Common myeloid progenitor, CD34-positive (primary cell): Measurements from ENCODE around the gene CYB5RL. TPM values are rescaled to one million over a fixed set of nuclear protein-coding genes. Genes with fewer than 3 reads are reported as not detected.

Experiments
- CTCF ChIA-PET: fragments of 350-600 bp; sonication (Branson Sonifier 250); formaldehyde crosslinking; loops from one replicate; lab custom pipeline; 2021; ENCODE audit warnings: antibody characterized with exemption; lab: Charles Lee
- POLR2A ChIA-PET: fragments of 350-600 bp; sonication (Branson Sonifier 250); formaldehyde crosslinking; loops from one replicate; lab custom pipeline; 2021; ENCODE audit warnings: antibody characterized with exemption; lab: Charles Lee
- DNase-seq, 3 donors: peaks; one replicate each; pipeline versions ENCODE4 v3.0.0 to v3.0.0-alpha.2; 2013
- H3K27ac ChIP-seq, 2 experiments: 1 replicate in 1 of 2; 2 replicates in 1 of 2; pipeline ENCODE4 v1.7.0; 2013; ENCODE audit warnings: inconsistent platforms in 2 of 2, low read length in 2 of 2, mild to moderate bottlenecking in 2 of 2, low read depth in 1 of 2, moderate library complexity in 1 of 2; ENCODE audit not compliant: severe bottlenecking in 2 of 2, insufficient read depth in 1 of 2, poor library complexity in 1 of 2
- H3K27me3 ChIP-seq, 5 experiments: replicated peaks in 2 of 5; 1 replicate in 3 of 5; 2 replicates in 2 of 5; pipeline versions ENCODE4 v1.6.1 to v1.7.0; 2013; ENCODE audit warnings: low read length in 4 of 5, mild to moderate bottlenecking in 2 of 5, moderate library complexity in 2 of 5, inconsistent platforms in 1 of 5; ENCODE audit not compliant: insufficient read depth in 5 of 5, control insufficient read depth in 4 of 5
- H3K36me3 ChIP-seq, 4 experiments: 1 replicate in 2 of 4; 2 replicates in 2 of 4; pipeline versions ENCODE4 v1.6.1 to v1.7.0; 2013; ENCODE audit warnings: low read length in 3 of 4, control low read depth in 1 of 4, mild to moderate bottlenecking in 1 of 4; ENCODE audit not compliant: control insufficient read depth in 4 of 4, insufficient read depth in 4 of 4
- H3K4me1 ChIP-seq, 4 experiments: 1 replicate in 3 of 4; 2 replicates in 1 of 4; pipeline versions ENCODE4 v1.6.1 to v1.7.1; 2013; ENCODE audit warnings: low read length in 3 of 4, mild to moderate bottlenecking in 3 of 4, control low read depth in 1 of 4, inconsistent platforms in 1 of 4, moderate library complexity in 1 of 4; ENCODE audit not compliant: control insufficient read depth in 4 of 4, insufficient read depth in 4 of 4; ENCODE audit errors: control extremely low read depth in 1 of 4
- H3K4me3 ChIP-seq, 7 experiments: 1 replicate in 4 of 7; 2 replicates in 3 of 7; pipeline versions ENCODE4 v1.5.1 to v1.7.0; 2013; ENCODE audit warnings: mild to moderate bottlenecking in 7 of 7, low read length in 6 of 7, moderate library complexity in 6 of 7, inconsistent platforms in 2 of 7, low read depth in 2 of 7, control low read depth in 1 of 7; ENCODE audit not compliant: insufficient read depth in 4 of 7, control insufficient read depth in 1 of 7; ENCODE audit errors: extremely low read depth in 1 of 7
- H3K9me3 ChIP-seq, 5 experiments: 1 replicate in 4 of 5; 2 replicates in 1 of 5; pipeline versions ENCODE4 v1.6.1 to v1.7.1; 2013; ENCODE audit warnings: low read length in 4 of 5, mild to moderate bottlenecking in 2 of 5, inconsistent platforms in 1 of 5, low read depth in 1 of 5, moderate library complexity in 1 of 5; ENCODE audit not compliant: control insufficient read depth in 4 of 5, insufficient read depth in 2 of 5; ENCODE audit errors: control extremely low read depth in 1 of 5
- WGBS: methylation state at CpG from one replicate; pipeline ENCODE4 v1.1.5; 2013; ENCODE audit not compliant: insufficient coverage; 5-methylcytosine and 5-hydroxymethylcytosine counted together
- polyA plus RNA-seq: library from polyadenylated mRNA; unstranded; fragments of 120-200 nt; gene quantifications from one replicate; pipeline ENCODE4 v1.2.1, GENCODE V29; 2013

CYB5RL gene, protein sequence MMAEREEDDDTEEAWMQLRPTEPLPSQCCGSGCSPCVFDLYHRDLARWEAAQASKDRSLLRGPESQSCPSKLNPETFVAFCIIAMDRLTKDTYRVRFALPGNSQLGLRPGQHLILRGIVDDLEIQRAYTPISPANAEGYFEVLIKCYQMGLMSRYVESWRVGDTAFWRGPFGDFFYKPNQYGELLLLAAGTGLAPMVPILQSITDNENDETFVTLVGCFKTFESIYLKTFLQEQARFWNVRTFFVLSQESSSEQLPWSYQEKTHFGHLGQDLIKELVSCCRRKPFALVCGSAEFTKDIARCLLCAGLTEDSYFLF
- polyA plus RNA-seq, result 6.5 TPM

DNA sequence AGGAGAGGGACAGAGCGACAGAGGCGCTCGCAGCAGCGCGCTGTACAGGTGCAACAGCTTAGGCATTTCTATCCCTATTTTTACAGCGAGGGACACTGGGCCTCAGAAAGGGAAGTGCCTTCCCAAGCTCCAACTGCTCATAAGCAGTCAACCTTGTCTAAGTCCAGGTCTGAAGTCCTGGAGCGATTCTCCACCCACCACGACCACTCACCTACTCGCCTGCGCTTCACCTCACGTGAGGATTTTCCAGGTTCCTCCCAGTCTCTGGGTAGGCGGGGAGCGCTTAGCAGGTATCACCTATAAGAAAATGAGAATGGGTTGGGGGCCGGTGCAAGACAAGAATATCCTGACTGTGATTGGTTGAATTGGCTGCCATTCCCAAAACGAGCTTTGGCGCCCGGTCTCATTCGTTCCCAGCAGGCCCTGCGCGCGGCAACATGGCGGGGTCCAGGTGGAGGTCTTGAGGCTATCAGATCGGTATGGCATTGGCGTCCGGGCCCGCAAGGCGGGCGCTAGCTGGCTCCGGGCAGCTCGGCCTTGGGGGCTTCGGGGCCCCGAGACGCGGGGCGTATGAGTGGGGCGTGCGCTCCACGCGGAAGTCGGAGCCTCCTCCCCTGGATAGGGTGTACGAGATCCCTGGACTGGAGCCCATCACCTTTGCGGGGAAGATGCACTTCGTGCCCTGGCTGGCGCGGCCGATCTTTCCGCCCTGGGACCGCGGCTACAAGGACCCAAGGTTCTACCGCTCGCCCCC lies at the start of gene CYB5RL, which contains the start of gene MRPL37:
CYB5RL (minus strand) TSS at position 266 of the 754 bp plus-strand sequence. CDS start 4,414 bp downstream, outside the sequence.
MRPL37 (plus strand) TSS at position 403 of the 754 bp plus-strand sequence; CDS start at position 480, 77 bp downstream.
- Histone ChIP-seq H3K36me3 (peaks cover 3 to 23% (median 21%) of the 10 kb centered on the region in 4 experiments), H3K4me1 (peaks cover 10 to 27% (median 22%) of the 10 kb centered on the region in 4 experiments), H3K27ac (peak within 1 kb of the TSS; percentile 53 to 85), H3K27me3 (no peaks in the 10 kb centered on the region), H3K4me3 (peak within 1 kb of the TSS; percentile 75 to 97 (median 94)), H3K9me3 (no peaks in the 10 kb centered on the region)
- WGBS, result under 1% methylated on average over 35 of the region's 51 CpGs
- POLR2A ChIA-PET, result interaction anchor here (1.0 kb wide), 1 partner anchor 29 kb away, joined by 3 read pairs; no protein-coding TSS in a partner anchor
- DNase-seq, result peak; percentile 95 to 96 (median 96)
- CTCF ChIA-PET, result interaction anchor here (0.6 to 1.3 kb wide), 4 partner anchors 9 to 257 kb away, joined by 3 to 7 read pairs (median 4); no protein-coding TSS in a partner anchor

DNA sequence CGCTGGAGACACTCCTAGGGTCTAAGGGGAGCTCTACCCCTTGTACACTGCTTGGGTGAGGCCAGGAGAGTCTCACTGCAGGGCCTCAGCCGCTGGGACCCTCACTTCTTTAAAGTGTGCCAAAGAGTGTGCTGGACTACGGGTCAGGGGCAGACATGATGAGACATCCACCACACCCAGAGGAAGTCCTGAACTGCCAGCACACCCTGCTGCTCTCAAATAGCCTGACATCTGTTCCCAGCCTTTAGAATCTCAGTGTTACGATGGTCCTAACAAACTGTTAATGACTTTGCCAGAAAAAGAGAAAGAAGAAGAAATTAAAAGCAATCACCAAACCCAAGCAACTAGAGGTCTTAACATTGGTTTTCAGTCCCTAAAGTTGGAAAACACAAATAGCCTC lies 49.1 kb upstream of the CYB5RL start:
- DNase-seq, result no peak
- H3K27ac ChIP-seq, result peak overlapping the region in 1 of 2 experiments; percentile 11
- no peak overlapping the region for H3K4me3 ChIP-seq
- ChIA-PET POLR2A (no interaction called here), CTCF (no interaction called here)
- 96% methylated on average over 2 of the region's 4 CpGs for WGBS
- H3K27me3 ChIP-seq, result no peaks in the 10 kb centered on the region
- peaks cover 0 to 8% (median 7%) of the 10 kb centered on the region in 4 experiments for H3K4me1 ChIP-seq
- no peaks in the 10 kb centered on the region for H3K9me3 ChIP-seq
- peaks cover 10 to 84% (median 58%) of the 10 kb centered on the region in 4 experiments for H3K36me3 ChIP-seq

DNA sequence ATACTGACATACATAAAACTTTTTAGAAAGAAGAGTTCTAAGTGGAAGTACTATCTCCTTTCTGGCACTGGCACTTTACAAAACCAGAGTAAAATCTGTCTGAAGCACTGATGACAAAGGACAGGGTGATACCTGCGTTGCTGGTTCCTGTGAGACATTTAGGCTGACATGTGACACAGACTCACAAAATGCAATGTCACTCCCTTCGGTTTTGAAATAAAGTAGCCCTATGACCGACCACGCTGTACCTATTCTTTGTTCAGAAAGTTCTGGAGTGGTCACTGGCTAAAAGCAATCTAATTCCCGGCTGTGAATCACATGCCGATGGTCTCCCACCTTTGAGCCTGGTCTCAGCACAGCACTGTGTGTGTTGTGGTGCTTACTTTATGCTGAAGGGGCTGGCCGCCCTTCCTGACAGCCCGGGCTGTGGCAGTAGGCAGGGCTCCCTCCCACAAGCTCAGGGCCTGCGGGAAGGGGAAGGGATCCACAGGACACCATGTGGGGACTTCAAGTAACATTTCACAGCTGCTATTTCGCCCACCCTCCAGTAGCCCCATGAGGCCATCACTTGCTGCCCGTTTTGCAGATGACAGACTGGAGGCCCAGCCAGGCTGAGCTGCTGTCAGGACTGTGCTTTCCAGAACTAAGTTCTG lies 48.2 kb upstream of the CYB5RL start:
- CTCF ChIA-PET, result no interaction called here
- H3K9me3 ChIP-seq, result no peaks in the 10 kb centered on the region
- H3K4me3 ChIP-seq, result no peak overlapping the region
- no peaks in the 10 kb centered on the region for H3K27me3 ChIP-seq
- H3K36me3 ChIP-seq, result peaks cover 14 to 87% (median 62%) of the 10 kb centered on the region in 4 experiments
- WGBS, result 95% methylated on average over 11 of the region's 11 CpGs
- H3K4me1 ChIP-seq, result no peaks in the 10 kb centered on the region
- no peak for DNase-seq
- peak overlapping the region in 1 of 2 experiments; percentile 7 for H3K27ac ChIP-seq
- POLR2A ChIA-PET, result no interaction called here

DNA sequence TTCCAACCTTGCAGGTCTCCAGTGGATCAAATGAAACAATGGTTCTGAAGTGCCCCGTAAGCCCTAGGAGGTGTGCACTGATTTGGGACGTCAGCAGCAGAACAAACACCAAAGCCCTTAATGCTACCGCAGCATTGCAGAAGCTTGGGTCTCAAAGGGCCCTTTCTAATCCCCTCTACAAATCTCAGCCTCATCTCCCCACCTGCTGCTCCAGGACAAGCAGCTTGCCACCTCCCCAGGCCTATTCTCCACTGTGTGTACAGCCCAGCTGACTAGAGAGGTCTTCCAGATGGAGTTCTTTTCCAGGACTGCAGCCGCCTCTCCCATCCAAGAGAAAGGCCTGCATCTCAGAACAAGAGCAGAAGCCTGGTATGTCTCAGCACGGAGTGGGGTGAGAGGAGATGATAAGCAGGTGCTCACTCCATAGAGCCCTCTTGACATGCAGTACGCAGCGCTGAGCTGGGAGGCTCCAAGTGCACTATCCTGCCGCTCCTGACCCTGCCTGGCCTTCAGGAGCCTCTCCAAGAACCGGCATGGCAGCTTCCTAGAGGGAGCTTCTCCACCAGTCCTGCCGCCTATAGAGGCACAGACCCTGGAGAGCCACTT lies 46.4 kb upstream of the CYB5RL start:
- no peaks in the 10 kb centered on the region for H3K4me1 ChIP-seq
- no peak overlapping the region for H3K4me3 ChIP-seq
- H3K27ac ChIP-seq, result no peak overlapping the region
- peaks cover 15 to 92% (median 64%) of the 10 kb centered on the region in 4 experiments for H3K36me3 ChIP-seq
- CTCF ChIA-PET, result no interaction called here
- POLR2A ChIA-PET, result no interaction called here
- H3K27me3 ChIP-seq, result no peaks in the 10 kb centered on the region
- H3K9me3 ChIP-seq, result no peaks in the 10 kb centered on the region
- DNase-seq, result no peak
- 100% methylated on average over 8 of the region's 10 CpGs for WGBS

DNA sequence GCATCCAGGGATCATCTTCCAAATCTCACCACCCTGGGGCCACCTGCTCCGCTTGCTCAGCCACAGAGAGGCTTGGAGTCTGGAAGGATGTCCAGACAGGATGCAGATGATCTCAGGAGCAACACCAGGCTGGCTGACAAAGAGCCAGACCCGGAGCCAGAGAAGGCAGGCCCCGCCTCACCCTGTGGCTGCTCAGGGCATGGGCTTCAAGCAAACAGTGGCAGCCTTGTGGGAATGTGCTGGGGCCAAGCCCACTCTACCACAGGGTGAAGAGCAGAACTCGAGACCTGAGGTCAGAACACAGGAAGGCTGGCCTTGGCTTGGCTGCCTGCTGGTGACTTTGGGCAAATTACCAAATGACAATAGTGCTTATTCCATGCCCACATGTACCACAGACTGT lies 45.7 kb upstream of the CYB5RL start:
- DNase-seq, result no peak
- WGBS, result 100% methylated on average over 3 of the region's 4 CpGs
- no peaks in the 10 kb centered on the region for H3K9me3 ChIP-seq
- no peaks in the 10 kb centered on the region for H3K27me3 ChIP-seq
- ChIA-PET POLR2A (no interaction called here), CTCF (no interaction called here)
- H3K36me3 ChIP-seq, result peaks cover 9 to 92% (median 65%) of the 10 kb centered on the region in 4 experiments
- no peak overlapping the region for H3K27ac ChIP-seq
- no peaks in the 10 kb centered on the region for H3K4me1 ChIP-seq
- no peak overlapping the region for H3K4me3 ChIP-seq

DNA sequence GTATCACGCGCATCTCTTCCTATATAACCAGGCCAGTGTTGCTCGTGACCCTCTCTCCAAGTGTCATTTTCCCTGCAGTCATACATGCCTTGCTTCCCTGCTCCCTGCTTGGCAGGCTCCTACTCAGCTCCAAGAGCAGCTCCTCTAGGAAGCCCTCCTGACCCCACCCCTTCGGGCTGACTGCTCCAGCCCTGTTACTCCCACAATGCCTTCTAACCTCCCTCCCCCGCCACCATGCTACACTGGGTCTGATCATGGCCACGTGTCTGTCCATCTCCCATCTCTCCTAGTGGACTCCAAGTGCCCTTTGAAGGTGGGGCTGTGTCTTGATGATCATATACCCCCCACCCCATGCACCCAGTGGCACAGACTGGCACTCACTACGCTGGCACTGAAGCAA lies 44.8 kb upstream of the CYB5RL start:
- H3K36me3 ChIP-seq, result peaks cover 8 to 87% (median 63%) of the 10 kb centered on the region in 4 experiments
- no peak for DNase-seq
- ChIA-PET CTCF (no interaction called here), POLR2A (no interaction called here)
- no peak overlapping the region for H3K27ac ChIP-seq
- WGBS, result 98% methylated on average over 6 of the region's 7 CpGs
- H3K27me3 ChIP-seq, result no peaks in the 10 kb centered on the region
- H3K4me3 ChIP-seq, result no peak overlapping the region
- no peaks in the 10 kb centered on the region for H3K4me1 ChIP-seq
- H3K9me3 ChIP-seq, result no peaks in the 10 kb centered on the region
